ACHN (cell line): ENCODE data around the gene CDH13.

Experiments used
- DNase-seq: peaks from one replicate; pipeline ENCODE4 v3.0.0-alpha.2; 2015
- in situ Hi-C: cut with HindIII; loops from 2 replicates; pipeline ENCODE4 v1.10.0; 2017; ENCODE audit warnings: low sequenced_read_pairs, low pct_ligation_motif_present, low pct_unique_long_range_greater_than_20kb

CDH13 gene

DNA sequence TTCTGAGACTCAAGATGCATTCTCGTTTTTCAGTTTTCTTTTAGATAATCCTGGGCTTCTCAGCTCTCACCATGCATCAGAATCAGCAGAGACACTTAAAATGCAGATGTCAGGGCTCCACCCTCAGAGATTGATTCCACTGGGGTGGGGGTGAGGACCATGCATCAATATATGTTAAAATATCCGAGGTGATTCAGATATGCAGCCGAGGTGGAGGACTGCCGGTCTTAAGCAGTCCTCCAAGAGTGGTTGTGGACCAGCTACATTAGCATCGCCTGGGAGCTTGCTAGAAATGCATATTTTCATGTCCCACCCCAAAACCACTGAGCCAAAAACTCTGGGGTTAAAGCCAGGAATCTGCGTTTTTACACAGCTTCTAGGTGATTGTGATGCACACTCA, 501.3 kb downstream of the CDH13 start:
- in situ Hi-C loops = no loop called here
- DNase-seq = no peak

DNA sequence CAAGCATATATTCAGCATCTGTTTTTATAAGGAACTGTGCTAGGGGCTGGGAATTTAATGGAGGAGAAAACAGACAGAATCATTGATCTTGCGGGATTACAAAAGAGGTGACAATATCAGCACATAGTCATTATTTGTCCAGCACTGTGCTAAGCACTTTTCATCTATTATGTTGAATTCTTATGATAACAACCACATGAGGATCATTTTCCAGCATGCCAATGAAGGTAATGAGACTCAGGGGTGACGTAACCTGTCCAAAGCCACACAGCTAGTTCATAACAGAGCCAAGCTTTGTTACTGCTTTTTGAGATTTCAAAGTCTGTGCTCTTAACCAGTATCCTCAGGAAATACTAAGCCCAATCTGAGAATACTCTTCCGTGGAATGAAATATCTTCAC, 503.3 kb downstream of the CDH13 start:
- in situ Hi-C loops = no loop called here
- no peak for DNase-seq

DNA sequence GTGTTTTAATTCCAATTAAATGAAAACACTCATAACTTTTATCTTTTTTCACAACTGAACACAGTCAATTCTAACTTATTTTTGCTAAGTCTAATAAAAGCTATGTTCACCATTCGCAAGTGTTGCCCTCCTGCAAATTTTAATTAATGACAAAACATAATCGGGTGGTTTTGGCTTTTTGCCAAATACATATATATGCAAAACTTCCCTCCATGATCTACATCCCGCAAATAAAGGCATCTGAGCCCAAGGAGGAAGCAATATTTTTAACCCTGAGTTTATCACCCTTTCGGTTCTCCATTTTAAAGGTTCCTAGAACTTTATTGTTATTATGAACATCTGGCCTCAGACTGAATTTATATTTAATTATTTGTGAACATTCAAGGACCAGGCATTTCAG, 507.9 kb downstream of the CDH13 start:
- DNase-seq = no peak
- in situ Hi-C loops = no loop called here

DNA sequence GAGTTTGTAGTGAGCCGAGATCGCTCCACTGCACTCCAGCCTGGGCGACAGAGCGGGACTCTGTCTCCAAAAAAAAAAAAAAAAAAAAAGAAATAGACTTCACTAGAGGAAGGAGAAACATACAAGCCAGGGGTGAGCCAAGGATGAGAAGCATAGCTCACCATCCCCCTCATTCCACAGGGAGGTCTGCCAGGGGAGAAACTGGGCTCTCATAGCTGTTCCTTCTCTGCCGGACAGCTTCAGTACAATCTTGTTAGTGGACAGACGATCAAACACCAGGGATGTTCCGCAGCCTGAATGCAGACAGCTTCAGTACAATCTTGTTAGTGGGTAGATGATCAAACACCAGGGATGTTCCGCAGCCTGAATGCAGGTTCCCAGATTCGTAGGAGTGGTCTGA, 509.6 kb downstream of the CDH13 start:
- in situ Hi-C loops = no loop called here
- peak; percentile 5 for DNase-seq

DNA sequence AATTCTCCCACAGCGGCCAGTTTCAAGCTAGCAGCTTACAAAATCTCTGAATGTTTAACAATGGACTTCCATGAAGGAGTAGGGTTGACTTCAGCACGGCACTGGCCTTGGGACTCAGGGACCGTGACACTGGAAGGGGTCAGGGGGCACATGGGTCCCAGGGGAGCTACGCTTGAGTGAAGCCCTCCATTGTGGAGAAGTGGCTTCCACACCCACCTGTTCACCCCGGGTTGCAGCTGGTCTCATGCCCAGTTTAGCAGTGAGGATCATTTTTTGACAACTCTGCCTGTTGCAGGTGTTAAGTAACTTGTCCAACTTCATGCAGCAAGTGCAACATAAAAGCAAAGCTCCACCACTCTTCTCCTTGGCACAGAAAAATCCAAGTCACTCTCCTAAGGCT, 510.2 kb downstream of the CDH13 start:
- DNase-seq = peak; percentile 17
- in situ Hi-C loops = no loop called here

DNA sequence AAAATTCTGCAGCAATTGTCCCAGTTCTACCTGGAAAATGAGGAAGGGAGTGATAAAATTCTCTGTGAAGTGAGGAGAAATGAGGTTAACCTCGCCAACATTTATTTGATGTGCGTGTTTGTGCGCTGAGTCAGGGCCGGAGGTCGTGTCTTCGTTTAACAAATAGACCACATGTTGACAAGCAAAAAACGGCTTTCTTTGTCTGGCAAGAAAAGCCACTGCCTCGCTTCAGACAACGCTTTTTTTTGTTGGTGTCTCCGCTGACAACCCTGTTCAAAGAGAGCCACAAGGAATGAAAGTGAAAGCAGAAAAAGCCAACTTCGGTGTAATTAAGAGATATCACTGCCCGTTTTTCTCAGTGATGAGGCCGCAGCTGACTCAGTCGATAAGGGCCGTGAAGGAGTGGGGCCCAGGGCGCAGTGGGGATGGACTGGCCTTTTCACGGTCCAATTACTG, 510.6 kb downstream of the CDH13 start:
- in situ Hi-C loops = no loop called here
- peak; percentile 84 for DNase-seq

DNA sequence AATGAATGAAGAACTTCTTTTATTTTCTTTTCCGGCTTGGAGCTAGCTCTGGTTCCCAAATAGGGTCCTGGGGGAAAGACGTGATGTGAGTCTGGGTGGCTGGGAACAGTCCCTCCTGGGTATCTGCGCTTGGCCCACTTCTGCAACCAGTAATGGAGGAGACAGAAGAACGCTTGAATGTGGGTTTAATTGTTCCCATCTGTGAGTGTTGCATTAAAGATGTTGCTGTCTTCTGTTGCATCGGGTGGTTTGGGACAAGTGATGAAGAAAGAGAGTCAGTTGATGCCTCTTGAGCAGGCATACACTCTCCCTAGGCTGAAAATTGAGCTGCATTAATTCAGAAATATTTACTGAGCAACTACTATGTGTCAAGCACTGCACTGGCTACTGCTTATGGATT, 511.1 kb downstream of the CDH13 start:
- in situ Hi-C loops = no loop called here
- DNase-seq = no peak

DNA sequence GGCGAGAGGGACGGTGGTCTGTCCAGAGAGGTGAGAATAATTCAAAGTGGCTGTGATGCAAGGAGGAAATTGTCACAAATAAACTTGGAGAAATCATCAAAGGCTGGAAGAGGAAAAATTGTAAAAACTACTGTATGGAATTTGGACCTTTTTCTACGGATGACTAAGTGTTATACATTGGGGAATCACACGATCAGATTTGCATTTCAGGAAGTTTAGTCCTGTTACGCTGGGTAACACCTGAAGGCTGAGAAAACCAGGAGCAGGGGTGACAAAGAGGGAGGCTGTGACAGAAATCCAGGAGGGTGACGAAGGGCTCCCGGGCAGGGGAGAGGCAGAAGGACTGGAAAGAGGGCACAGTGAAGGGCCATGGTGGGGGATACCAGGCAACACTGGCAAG, 511.7 kb downstream of the CDH13 start:
- in situ Hi-C loops = no loop called here
- DNase-seq = no peak

DNA sequence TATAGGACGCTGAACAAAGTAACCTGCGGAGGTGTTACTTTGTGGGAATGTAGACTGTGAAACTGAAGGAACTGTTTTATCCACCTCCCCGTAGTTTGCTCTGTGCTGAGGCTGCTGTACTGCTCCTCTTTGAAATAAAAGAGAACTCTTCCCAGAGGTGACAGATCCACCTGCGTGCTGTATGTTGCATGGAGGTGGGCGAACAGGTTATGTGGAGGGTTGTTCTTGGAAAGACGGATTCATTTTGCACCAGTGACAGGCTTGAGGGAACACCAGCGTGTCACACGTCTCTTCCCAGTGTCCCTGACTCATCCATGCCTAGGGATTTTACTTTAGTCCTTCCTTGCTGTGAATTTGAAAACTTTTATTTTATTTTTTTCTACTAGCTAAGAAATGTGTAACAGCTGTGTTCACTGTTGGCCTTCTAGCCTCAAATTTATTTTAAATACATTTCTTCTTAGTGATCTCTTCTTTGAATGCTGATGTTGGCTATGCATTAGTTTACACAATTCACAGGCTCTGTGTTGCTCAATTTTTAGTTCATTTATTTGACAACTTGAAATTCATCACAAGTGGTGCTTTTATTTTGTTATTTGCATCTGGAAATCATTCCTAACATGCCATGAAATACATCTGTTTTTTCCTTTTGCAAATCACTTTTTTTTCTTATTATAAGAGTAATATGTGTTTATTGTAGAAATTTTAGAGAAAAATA, 512.4 kb downstream of the CDH13 start:
- in situ Hi-C loops = no loop called here
- DNase-seq = no peak

DNA sequence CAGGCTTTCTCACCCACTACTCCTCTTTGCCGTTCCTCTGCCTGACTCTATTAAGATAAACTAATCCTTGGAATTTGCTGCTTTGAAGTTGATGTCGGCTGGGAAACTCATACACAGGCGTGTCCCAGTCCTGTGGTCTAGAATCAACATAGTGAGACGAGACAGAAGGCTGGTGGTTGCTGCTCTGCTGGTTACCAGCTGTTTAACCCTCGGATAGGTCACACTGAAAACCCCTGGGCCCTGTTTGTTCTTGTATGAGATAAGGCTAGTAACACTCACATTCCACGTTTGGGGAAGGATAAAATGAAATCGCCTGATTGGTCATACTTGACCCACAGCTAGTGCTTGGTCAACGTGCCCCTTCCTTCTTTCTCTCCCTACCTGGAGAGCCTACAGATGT, 517.0 kb downstream of the CDH13 start:
- in situ Hi-C loops = no loop called here
- no peak for DNase-seq

DNA sequence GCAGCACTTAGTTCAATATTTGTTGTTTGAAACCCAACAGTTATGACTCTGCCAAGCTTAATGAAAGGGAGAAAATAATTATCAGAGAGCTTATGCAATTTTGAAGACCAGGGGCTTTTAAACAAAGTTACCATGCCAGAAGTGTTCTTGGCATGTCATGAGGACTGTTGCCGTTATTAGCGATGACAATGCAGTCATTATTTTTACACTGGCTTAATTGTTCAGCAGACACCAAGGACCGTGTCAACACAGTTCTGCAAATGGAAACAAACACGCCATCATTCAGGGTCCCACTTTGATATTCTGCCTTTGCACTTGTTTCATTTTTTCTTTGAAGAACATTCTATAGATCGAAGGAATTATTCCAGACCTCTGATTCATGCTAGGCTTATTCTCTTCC, 518.5 kb downstream of the CDH13 start:
- DNase-seq = no peak
- in situ Hi-C loops = no loop called here

DNA sequence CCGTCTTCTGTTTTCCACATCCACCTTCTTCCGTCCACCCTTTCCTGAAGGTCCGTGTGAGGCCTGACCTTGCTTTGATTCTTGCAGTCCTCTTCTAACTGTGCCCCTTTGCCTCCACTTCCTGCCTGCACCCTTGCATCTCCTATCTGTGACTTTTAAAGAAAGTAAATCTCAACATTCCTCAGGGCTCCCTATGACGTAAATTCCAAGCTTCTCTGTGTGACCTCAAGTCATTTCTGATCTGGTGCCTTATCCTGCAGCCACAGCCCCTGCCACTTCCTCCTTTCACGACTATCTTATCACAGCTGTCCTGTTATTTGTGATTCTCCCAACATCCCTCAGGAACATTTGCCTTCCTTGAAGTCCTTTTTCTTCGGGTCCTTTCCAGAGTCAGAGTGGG, 520.5 kb downstream of the CDH13 start:
- in situ Hi-C loops = no loop called here
- no peak for DNase-seq

DNA sequence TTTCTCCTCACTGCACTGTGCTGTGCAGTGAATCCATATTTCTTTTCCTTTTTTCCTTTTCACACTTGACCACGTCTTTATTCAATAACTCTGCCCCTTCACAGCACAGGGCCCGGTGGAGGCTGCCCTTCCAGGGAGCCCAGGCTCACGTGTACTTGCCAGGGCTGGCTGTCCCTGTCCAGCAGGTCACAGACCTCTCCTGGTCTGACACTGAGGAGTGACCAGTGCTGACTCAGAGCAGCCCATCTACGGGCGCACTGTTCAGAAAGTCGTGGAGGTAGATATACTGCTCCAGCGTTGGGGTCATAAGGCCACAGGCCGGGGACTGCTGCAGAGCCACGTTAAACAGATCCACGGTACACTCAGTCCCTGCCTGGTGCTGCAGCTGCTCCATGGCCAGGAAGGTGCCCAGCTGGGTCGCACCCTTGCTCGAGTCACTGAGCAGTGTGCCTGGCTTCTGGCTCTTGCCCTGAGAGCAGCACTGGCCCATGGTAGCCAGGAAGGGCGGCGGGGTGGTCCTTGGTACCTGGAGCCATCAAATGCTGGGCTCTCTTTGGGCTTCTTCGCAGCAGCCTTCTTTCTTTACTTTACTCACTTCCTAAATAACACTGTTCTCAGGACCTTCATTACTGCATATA, 531.7 kb downstream of the CDH13 start:
- no peak for DNase-seq
- in situ Hi-C loops = no loop called here

DNA sequence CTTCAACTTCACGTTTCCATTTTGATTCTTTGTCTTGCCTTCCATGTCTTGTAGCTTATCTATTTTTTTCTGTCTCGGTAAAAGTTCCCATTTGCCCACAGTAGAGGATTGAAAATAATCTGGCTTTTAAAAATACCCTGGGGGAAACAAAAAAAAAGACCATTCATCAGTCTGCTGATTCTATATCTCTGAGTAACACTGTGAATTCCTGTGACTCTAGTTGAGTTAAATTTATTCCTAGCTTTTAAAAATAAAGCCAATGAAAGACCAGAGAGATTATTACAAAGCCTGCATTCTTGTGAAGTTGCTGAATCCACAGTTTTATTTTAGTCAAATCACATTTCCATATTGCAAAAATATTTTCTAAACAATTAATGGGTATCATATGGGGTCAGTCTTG, 532.3 kb downstream of the CDH13 start:
- DNase-seq = no peak
- in situ Hi-C loops = no loop called here

DNA sequence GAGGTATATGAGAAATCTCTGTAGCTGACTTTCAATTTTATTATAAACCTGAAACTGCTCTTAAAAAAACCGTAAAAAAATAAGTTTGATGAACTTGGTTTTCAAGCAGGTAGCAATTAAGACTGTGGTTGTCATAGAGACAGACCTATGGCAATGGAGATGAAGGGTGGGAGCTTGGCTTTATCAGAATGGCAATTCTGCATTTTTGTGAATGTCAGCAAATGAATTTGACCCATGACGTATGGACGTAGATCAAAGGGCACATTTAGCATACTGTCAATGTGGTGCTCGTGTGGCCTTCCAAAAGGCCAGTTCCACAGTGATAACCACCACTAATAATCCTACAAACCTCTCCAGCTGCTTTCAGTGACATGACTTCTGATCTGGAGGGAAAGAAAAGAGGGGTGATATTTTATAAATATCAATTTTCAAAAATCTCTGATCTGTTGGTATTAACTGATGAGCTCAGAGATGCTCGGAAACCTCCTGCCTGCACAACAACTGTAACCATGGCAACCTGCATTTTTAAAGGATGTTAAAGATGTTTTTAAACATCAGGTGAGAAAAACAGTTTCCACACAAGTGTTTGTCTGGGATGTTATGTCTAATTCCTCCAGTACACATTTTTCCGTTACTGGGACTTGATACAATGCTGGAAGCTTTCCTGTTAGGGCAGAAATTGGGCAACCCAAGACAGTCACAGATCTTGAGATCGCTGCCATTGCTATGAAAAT, 533.7 kb downstream of the CDH13 start:
- DNase-seq = no peak
- in situ Hi-C loops = no loop called here

DNA sequence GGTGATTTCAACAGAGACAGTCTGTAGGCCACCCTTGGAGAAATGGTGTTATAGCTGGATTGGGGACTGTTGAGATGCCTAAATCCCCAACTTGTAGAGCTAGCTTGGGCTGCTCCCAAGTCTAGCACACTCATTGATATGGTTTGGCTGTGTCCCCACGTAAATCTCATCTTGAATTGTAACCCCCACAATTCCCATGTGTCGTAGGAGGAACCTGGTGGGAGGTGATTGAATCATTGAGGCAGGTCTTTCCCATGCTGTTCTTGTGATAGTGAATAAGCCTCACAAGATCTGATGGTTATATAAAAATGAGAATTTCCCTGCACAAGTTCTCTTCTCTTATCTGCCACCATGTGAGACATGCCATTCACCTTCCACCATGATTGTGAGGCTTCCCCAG, 536.0 kb downstream of the CDH13 start:
- in situ Hi-C loops = no loop called here
- DNase-seq = no peak

DNA sequence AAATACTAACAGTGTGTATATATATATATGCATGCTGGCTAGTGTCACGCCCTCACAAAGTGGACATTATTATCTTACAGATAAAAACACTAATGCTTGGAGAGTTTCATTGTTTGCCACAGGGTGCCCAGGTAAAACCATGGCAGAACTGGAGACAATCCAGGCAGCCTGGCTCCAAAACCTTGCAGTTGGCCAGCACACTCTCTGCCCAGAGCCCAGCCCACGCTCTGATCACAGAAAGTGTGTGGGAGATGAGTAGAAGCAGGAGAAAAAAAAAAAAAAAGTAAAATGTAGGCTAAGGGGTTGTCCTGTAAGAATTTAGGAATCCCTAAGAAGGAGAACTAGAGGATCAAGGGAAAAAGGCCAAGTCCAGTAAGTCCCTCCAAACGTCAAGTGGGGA, 538.0 kb downstream of the CDH13 start:
- in situ Hi-C loops = no loop called here
- no peak for DNase-seq

DNA sequence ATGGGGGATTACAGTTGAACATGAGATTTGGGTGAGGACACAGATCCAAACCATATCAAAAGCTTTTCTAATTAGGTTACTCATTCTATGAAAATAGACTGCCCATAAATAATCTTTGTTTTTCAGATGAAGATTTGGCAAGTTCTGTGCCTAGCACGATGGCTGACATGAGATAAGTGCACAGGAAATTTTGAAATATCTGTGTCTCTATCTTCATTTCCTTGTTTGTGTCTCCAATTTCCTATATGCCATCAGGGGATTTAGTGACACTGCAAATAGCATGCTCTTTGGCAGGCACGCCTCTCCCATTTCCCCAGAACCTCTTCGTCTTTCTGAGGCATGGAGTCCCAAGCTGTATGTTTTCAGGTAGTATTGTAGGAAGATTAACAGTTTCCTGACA, 544.6 kb downstream of the CDH13 start:
- in situ Hi-C loops = no loop called here
- no peak for DNase-seq

DNA sequence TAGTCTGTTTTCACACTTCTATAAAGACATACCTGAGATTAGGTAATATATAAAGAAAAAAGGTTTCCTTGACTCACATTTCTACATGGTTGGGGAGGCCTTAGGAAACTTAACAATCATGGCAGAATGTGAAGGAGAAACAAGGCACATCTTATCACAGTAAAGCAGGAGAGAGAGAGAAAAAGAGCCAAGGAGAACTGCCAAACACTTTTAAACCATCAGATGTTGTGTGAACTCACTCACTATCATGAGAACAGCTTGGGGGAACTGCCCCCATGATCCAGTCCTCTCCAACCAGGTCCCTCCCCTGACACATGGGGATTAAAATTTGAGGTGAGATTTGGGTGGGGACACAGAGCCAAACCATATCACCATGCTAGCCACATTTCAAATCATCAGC, 547.9 kb downstream of the CDH13 start:
- in situ Hi-C loops = no loop called here
- no peak for DNase-seq

DNA sequence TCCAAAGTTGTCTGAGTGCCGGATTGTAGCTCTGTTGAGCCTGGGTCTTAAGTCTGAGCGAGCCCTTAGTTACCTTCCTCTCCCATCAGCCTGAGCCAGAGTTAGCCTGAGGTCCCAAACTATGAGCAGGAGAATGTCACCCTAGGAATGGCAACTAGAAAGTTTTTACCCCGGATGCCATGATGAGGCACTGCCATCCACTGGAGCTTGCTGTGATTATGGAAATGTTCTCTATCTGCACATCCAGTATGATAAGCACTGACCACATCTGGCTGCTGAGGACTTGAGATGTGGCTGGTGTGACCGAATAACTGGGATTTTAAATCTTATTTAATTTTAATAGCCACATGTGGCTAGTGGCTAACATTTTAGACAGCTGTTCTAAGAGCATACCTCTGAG, 550.0 kb downstream of the CDH13 start:
- in situ Hi-C loops = no loop called here
- DNase-seq = no peak
